ENCODE data around the gene DBX1.
A peak's percentile ranks its signal among the peaks of the same experiment; 100 is the strongest.
"Not testable (repeated sequence)": the region's sequence is repeated elsewhere in the genome, so short reads cannot be mapped to it uniquely, and the experiment has no call there.

DBX1 gene

GRCh38 chr11:20131788-20132666 lies 28.2 kb downstream of the DBX1 start:
- Histone ChIP-seq H3K27ac (ENCODE audit: low read length) (no peak overlapping the region), H3K4me3 (ENCODE audit: low read length) (peak overlapping the region; percentile 65), H3K9ac (ENCODE audit: low read depth, low read length) (peak overlapping the region; percentile 46; the same call in 1 of the 2 replicates)

GRCh38 chr11:20129665-20130064 lies 30.6 kb downstream of the DBX1 start:
- no peak overlapping the region for H3K4me3 ChIP-seq (ENCODE audit: low read length)
- H3K9ac ChIP-seq (ENCODE audit: low read depth, low read length), result no peak overlapping the region
- no peak overlapping the region for H3K27ac ChIP-seq (ENCODE audit: low read length)
- peaks cover 27% of the 10 kb centered on the region for H3K27me3 ChIP-seq (ENCODE audit: insufficient read depth, low read length)
- no peaks in the 10 kb centered on the region for H3K9me3 ChIP-seq (ENCODE audit: insufficient read depth, low read depth, low read length)
- H3K4me1 ChIP-seq (ENCODE audit: insufficient read depth, low read length), result no peaks in the 10 kb centered on the region
- H3K36me3 ChIP-seq (ENCODE audit: insufficient read depth, low read depth, low read length), result no peaks in the 10 kb centered on the region

More at GRCh38 chr11:20131788-20132666, 28.2 kb downstream of the DBX1 start:
- H3K27me3 ChIP-seq (ENCODE audit: insufficient read depth, low read length), result peaks cover 29% of the 10 kb centered on the region
- H3K9me3 ChIP-seq (ENCODE audit: insufficient read depth, low read depth, low read length), result no peaks in the 10 kb centered on the region
- H3K4me1 ChIP-seq (ENCODE audit: insufficient read depth, low read length), result no peaks in the 10 kb centered on the region
- H3K36me3 ChIP-seq (ENCODE audit: insufficient read depth, low read depth, low read length), result no peaks in the 10 kb centered on the region

- not testable (repeated sequence) for H3K4me3 ChIP-seq (ENCODE audit: low read length); H3K36me3 ChIP-seq (ENCODE audit: insufficient read depth, low read depth, low read length); H3K27ac ChIP-seq (ENCODE audit: low read length); H3K9ac ChIP-seq (ENCODE audit: low read depth, low read length); H3K4me1 ChIP-seq (ENCODE audit: insufficient read depth, low read length); H3K9me3 ChIP-seq (ENCODE audit: insufficient read depth, low read depth, low read length)
- H3K27me3 ChIP-seq (ENCODE audit: insufficient read depth, low read length), result peaks cover 25% of the 10 kb centered on the region
Measured at GRCh38 chr11:20128528-20128825, 31.8 kb downstream of the DBX1 start.

GRCh38 chr11:20127671-20128527 lies 32.4 kb downstream of the DBX1 start:
- H3K9ac ChIP-seq (ENCODE audit: low read depth, low read length), result no peak overlapping the region
- no peak overlapping the region for H3K4me3 ChIP-seq (ENCODE audit: low read length)
- H3K27me3 ChIP-seq (ENCODE audit: insufficient read depth, low read length), result peaks cover 24% of the 10 kb centered on the region
- H3K4me1 ChIP-seq (ENCODE audit: insufficient read depth, low read length), result no peaks in the 10 kb centered on the region
- H3K36me3 ChIP-seq (ENCODE audit: insufficient read depth, low read depth, low read length), result no peaks in the 10 kb centered on the region
- H3K9me3 ChIP-seq (ENCODE audit: insufficient read depth, low read depth, low read length), result no peaks in the 10 kb centered on the region
- H3K27ac ChIP-seq (ENCODE audit: low read length), result no peak overlapping the region

GRCh38 chr11:20126724-20127123 lies 33.6 kb downstream of the DBX1 start:
- Histone ChIP-seq H3K9ac (ENCODE audit: low read depth, low read length) (no peak overlapping the region), H3K27ac (ENCODE audit: low read length) (no peak overlapping the region), H3K9me3 (ENCODE audit: insufficient read depth, low read depth, low read length) (no peaks in the 10 kb centered on the region), H3K27me3 (ENCODE audit: insufficient read depth, low read length) (peaks cover 12% of the 10 kb centered on the region), H3K4me1 (ENCODE audit: insufficient read depth, low read length) (no peaks in the 10 kb centered on the region), H3K36me3 (ENCODE audit: insufficient read depth, low read depth, low read length) (no peaks in the 10 kb centered on the region), H3K4me3 (ENCODE audit: low read length) (no peak overlapping the region)

GRCh38 chr11:20125927-20126326 lies 34.3 kb downstream of the DBX1 start:
- no peak overlapping the region for H3K27ac ChIP-seq (ENCODE audit: low read length)
- peaks cover 1% of the 10 kb centered on the region; the same call in 1 of the 2 replicates for H3K36me3 ChIP-seq (ENCODE audit: insufficient read depth, low read depth, low read length)
- no peaks in the 10 kb centered on the region for H3K4me1 ChIP-seq (ENCODE audit: insufficient read depth, low read length)
- H3K27me3 ChIP-seq (ENCODE audit: insufficient read depth, low read length), result peaks cover 7% of the 10 kb centered on the region
- no peak overlapping the region for H3K4me3 ChIP-seq (ENCODE audit: low read length)
- no peak overlapping the region for H3K9ac ChIP-seq (ENCODE audit: low read depth, low read length)
- no peaks in the 10 kb centered on the region for H3K9me3 ChIP-seq (ENCODE audit: insufficient read depth, low read depth, low read length)

- H3K4me1 ChIP-seq (ENCODE audit: insufficient read depth, low read length), result no peaks in the 10 kb centered on the region
Measured at GRCh38 chr11:20122131-20122530, 38.1 kb downstream of the DBX1 start.

GRCh38 chr11:20120134-20120925 lies 39.9 kb downstream of the DBX1 start:
- H3K27ac ChIP-seq (ENCODE audit: low read length), result no peak overlapping the region
- H3K4me3 ChIP-seq (ENCODE audit: low read length), result no peak overlapping the region
- no peaks in the 10 kb centered on the region for H3K4me1 ChIP-seq (ENCODE audit: insufficient read depth, low read length)
- H3K27me3 ChIP-seq (ENCODE audit: insufficient read depth, low read length), result no peaks in the 10 kb centered on the region
- H3K9ac ChIP-seq (ENCODE audit: low read depth, low read length), result no peak overlapping the region
- H3K9me3 ChIP-seq (ENCODE audit: insufficient read depth, low read depth, low read length), result no peaks in the 10 kb centered on the region
- peaks cover 56% of the 10 kb centered on the region for H3K36me3 ChIP-seq (ENCODE audit: insufficient read depth, low read depth, low read length)

More at GRCh38 chr11:20122131-20122530, 38.1 kb downstream of the DBX1 start:
- no peaks in the 10 kb centered on the region for H3K9me3 ChIP-seq (ENCODE audit: insufficient read depth, low read depth, low read length)
- no peak overlapping the region for H3K27ac ChIP-seq (ENCODE audit: low read length)
- peaks cover 39% of the 10 kb centered on the region for H3K36me3 ChIP-seq (ENCODE audit: insufficient read depth, low read depth, low read length)
- H3K9ac ChIP-seq (ENCODE audit: low read depth, low read length), result no peak overlapping the region
- no peak overlapping the region for H3K4me3 ChIP-seq (ENCODE audit: low read length)
- H3K27me3 ChIP-seq (ENCODE audit: insufficient read depth, low read length), result no peaks in the 10 kb centered on the region

- no peak overlapping the region for H3K27ac ChIP-seq (ENCODE audit: low read length)
- no peaks in the 10 kb centered on the region for H3K27me3 ChIP-seq (ENCODE audit: insufficient read depth, low read length)
- peaks cover 64% of the 10 kb centered on the region for H3K36me3 ChIP-seq (ENCODE audit: insufficient read depth, low read depth, low read length)
- no peaks in the 10 kb centered on the region for H3K4me1 ChIP-seq (ENCODE audit: insufficient read depth, low read length)
- no peak overlapping the region for H3K4me3 ChIP-seq (ENCODE audit: low read length)
- H3K9ac ChIP-seq (ENCODE audit: low read depth, low read length), result no peak overlapping the region
- no peaks in the 10 kb centered on the region for H3K9me3 ChIP-seq (ENCODE audit: insufficient read depth, low read depth, low read length)
Measured at GRCh38 chr11:20119315-20119714, 41.0 kb downstream of the DBX1 start.

GRCh38 chr11:20118209-20118608 lies 42.1 kb downstream of the DBX1 start:
- H3K4me3 ChIP-seq (ENCODE audit: low read length), result no peak overlapping the region
- H3K4me1 ChIP-seq (ENCODE audit: insufficient read depth, low read length), result no peaks in the 10 kb centered on the region
- no peak overlapping the region for H3K9ac ChIP-seq (ENCODE audit: low read depth, low read length)
- H3K36me3 ChIP-seq (ENCODE audit: insufficient read depth, low read depth, low read length), result peaks cover 75% of the 10 kb centered on the region
- no peak overlapping the region for H3K27ac ChIP-seq (ENCODE audit: low read length)
- H3K9me3 ChIP-seq (ENCODE audit: insufficient read depth, low read depth, low read length), result no peaks in the 10 kb centered on the region
- H3K27me3 ChIP-seq (ENCODE audit: insufficient read depth, low read length), result no peaks in the 10 kb centered on the region

GRCh38 chr11:20117291-20117690 lies 43.0 kb downstream of the DBX1 start:
- no peak overlapping the region for H3K9ac ChIP-seq (ENCODE audit: low read depth, low read length)
- H3K4me3 ChIP-seq (ENCODE audit: low read length), result no peak overlapping the region
- no peaks in the 10 kb centered on the region for H3K4me1 ChIP-seq (ENCODE audit: insufficient read depth, low read length)
- no peaks in the 10 kb centered on the region for H3K27me3 ChIP-seq (ENCODE audit: insufficient read depth, low read length)
- no peaks in the 10 kb centered on the region for H3K9me3 ChIP-seq (ENCODE audit: insufficient read depth, low read depth, low read length)
- H3K36me3 ChIP-seq (ENCODE audit: insufficient read depth, low read depth, low read length), result peaks cover 85% of the 10 kb centered on the region
- no peak overlapping the region for H3K27ac ChIP-seq (ENCODE audit: low read length)

Data from iPS-20b (cell line).